Fibroblast of pulmonary artery (primary cell): Measurements from ENCODE around the gene DMD.

ENCODE experiments used
- DNase-seq: peaks from one replicate; pipeline ENCODE4 v3.0.0-alpha.2; 2010; ENCODE audit warnings: low read depth
- H3K4me3 ChIP-seq: replicated peaks from 2 replicates; pipeline ENCODE4 v1.5.1; 2011; ENCODE audit warnings: low read depth, mild to moderate bottlenecking, control low read depth, low read length, moderate library complexity
- TF ChIP-seq, protein P1 (sequence below): IDR thresholded peaks from 2 replicates; pipeline ENCODE4 v1.5.1; 2011; ENCODE audit warnings: mild to moderate bottlenecking, control low read depth, low read length, inconsistent platforms; ENCODE audit errors: missing control alignments

The DMD gene

DNA sequence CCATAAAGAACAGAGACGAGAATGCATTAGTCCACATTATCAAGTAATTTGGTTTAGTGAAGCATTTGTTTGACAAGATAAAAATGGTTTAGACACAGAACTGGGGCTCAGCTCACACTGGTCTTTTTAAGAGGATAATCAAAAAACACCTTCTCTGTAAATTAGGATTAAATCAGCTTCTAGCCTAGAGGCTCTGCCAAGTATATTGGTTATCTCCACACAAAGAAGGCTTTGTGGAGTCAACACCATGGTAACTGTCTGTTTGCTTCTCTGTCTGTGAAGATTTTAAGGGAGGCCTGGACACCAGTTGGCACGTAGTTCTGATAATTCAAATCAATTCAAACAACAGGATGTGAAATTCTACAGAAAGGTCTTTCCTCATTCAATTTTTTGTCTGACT lies 687.0 kb downstream of the DMD start:
- DNase-seq, result no peak
- no peak overlapping the region for H3K4me3 ChIP-seq
- TF ChIP-seq, protein P1, sequence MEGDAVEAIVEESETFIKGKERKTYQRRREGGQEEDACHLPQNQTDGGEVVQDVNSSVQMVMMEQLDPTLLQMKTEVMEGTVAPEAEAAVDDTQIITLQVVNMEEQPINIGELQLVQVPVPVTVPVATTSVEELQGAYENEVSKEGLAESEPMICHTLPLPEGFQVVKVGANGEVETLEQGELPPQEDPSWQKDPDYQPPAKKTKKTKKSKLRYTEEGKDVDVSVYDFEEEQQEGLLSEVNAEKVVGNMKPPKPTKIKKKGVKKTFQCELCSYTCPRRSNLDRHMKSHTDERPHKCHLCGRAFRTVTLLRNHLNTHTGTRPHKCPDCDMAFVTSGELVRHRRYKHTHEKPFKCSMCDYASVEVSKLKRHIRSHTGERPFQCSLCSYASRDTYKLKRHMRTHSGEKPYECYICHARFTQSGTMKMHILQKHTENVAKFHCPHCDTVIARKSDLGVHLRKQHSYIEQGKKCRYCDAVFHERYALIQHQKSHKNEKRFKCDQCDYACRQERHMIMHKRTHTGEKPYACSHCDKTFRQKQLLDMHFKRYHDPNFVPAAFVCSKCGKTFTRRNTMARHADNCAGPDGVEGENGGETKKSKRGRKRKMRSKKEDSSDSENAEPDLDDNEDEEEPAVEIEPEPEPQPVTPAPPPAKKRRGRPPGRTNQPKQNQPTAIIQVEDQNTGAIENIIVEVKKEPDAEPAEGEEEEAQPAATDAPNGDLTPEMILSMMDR, result no peak

DNA sequence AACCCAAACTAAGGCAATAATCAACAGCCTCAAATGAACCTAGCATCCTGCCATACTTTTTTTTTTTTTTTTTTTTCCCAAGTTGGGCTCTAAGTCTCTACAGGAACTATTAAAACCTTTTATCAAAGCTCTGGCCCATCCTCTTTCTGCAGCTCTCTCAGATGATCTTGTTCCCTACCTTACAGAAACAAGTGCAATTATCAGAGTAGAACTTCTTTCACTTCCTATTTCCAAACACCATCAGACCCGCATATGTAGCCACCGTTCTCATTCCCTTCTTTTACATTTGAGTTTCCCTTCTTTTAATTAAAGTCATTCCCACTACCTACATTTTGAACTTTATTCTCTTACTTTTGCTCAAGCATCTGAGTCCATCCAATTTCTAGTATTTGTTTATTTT lies 690.6 kb downstream of the DMD start:
- TF ChIP-seq, protein P1, result no peak
- no peak overlapping the region for H3K4me3 ChIP-seq
- no peak for DNase-seq

DNA sequence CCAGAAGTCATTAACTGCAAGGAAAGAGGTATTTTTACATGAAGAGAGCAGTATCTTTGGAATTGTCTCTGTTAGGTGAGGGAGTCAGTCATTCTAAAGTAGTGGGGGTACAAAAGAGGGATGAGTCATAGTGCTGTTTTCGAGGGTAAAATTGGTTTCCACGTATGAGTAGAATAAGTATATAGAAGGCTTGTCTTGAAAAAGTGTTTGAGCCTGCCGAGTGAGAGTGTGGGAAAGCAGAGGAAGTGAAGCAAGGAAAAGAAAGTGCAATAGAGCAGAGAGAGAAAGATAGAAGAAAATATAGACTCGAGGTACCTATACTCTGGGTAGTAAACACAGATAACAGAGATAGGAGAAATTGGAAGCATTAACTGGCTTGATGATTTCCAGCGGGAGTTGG lies 696.4 kb downstream of the DMD start:
- DNase-seq, result no peak
- H3K4me3 ChIP-seq, result no peak overlapping the region
- TF ChIP-seq, protein P1, result no peak

DNA sequence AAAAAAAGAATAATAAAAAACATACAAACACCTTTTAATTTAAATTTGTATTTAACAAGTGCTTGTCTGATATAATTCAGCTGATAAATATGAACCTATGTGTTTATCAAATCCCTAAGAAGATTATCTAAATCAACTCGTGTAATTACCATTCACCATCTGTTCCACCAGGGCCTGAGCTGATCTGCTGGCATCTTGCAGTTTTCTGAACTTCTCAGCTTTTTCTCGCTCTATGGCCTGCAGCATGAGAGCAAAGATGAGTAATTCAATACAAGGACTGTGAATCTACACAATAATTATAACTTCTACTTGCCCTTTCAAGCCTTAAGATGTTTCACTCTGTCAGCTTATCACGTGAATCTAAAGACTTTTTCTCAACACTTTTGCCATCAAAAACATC lies 709.7 kb downstream of the DMD start:
- TF ChIP-seq, protein P1, result no peak
- no peak overlapping the region for H3K4me3 ChIP-seq
- no peak for DNase-seq

DNA sequence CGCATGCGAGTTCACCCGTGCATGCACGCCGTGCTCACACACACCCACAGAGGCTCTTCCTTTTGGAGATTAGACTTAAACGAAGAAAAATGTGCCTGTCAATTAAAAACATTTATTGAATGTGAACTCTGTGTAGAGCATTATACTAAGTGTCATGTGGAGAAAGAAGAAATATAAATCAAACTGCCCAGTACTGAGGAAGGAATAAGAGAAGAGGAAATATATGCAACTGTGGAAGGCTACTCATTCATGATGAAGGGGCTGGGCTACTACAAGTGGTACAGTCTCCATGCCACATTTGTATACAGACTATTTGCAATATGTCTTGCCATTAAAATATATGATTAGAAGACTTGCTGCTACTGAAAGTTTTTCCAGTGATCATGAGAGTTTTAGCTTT lies 714.7 kb downstream of the DMD start:
- DNase-seq, result no peak
- no peak overlapping the region for H3K4me3 ChIP-seq
- TF ChIP-seq, protein P1, result no peak

DNA sequence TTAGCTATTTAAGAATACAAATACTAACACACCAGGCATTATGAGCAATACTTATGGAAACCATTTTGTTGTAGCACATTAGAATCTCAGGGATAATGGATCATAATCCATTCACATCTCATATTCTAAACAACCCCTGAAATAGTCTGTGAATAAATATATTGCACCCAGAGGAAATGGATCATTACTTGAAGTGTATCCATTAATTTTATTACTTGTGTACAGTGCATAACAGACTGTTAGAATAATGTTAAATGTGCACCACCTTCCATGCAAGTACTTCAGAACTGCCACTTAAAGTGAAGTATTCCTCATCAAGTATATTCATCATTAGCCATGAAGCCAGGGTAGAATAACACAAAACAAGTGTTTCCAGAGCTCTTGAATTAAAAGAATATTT lies 715.5 kb downstream of the DMD start:
- DNase-seq, result no peak
- H3K4me3 ChIP-seq, result no peak overlapping the region
- TF ChIP-seq, protein P1, result no peak

DNA sequence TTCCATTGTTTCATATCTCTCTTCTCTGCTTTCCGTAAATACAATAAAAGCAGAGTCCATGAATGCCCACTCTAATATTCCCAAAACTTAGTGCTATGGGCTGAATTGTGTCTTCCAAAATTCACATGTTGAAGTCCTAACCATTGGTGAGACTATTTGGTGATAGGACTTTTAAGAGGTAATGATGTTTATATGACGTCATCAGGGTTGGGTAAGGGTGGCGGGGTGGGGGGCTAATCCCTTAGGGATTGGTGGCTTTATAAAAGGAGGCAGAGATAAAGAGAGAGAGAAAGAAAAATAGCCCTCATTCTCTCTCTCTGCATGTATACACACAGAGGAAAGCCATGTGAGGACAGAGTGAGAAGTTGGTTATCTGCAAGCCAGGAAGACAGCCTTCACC lies 722.2 kb downstream of the DMD start:
- no peak for DNase-seq
- no peak overlapping the region for H3K4me3 ChIP-seq
- TF ChIP-seq, protein P1, result no peak
